Body of pancreas (tissue), 4 donors: Measurements from ENCODE around the gene AQP6.

Experiments
- CTCF ChIP-seq, 7 experiments: fragments of 450-650 bp in 4 of 7; fragments of 200-600 bp in 3 of 7; sonication (generic) in 3 of 7; IDR thresholded peaks; one replicate each; pipeline ENCODE4 v1.5.1; 2016 to 2019; ENCODE audit warnings: antibody characterized with exemption in 7 of 7
- POLR2A ChIP-seq, 3 donors: fragments of 450-650 bp; IDR thresholded peaks; one replicate each; pipeline ENCODE4 v1.6.1; 2016; ENCODE audit warnings: antibody characterized with exemption in 3 of 3, mild to moderate bottlenecking in 2 of 3

GRCh38 chr12:49932533-49933130 is 40.1 kb upstream of the AQP6 start:
- no peak for TF ChIP-seq CTCF (IDR thresholded peaks at IDR 0.05)
- TF ChIP-seq POLR2A (IDR thresholded peaks at IDR 0.05): no peak
